ENCODE results near the gene SMKR1. TPM values are rescaled to one million over a fixed set of nuclear protein-coding genes. Genes with fewer than 3 reads are reported as not detected.

The SMKR1 gene
- polyA plus RNA-seq, 1 experiment = 0.24 TPM

- peaks cover 15% of the 10 kb centered on the region for H3K27me3 ChIP-seq (ENCODE audit: control insufficient read depth, insufficient read depth, low read length)
- DNase-seq (ENCODE audit: low read depth, low spot score) = no peak
- TF ChIP-seq CTCF (IDR thresholded peaks at IDR 0.05; ENCODE audit: low read depth, low read length) = no peak
- POLR2A ChIA-PET = no interaction called here
- CTCF ChIA-PET = no interaction called here
- no peak overlapping the region for H3K27ac ChIP-seq (ENCODE audit: low read depth, low read length)
- H3K9me3 ChIP-seq (ENCODE audit: control insufficient read depth, insufficient read depth, low read length) = no peaks in the 10 kb centered on the region
- no peak overlapping the region for H3K4me3 ChIP-seq (ENCODE audit: low read depth, low read length)
Measured at GRCh38 chr7:129513546-129513945, 11.2 kb downstream of the SMKR1 start.

GRCh38 chr7:129514683-129515082 lies 12.4 kb downstream of the SMKR1 start:
- H3K27ac ChIP-seq (ENCODE audit: low read depth, low read length) = no peak overlapping the region
- H3K4me3 ChIP-seq (ENCODE audit: low read depth, low read length) = no peak overlapping the region
- H3K27me3 ChIP-seq (ENCODE audit: control insufficient read depth, insufficient read depth, low read length) = peaks cover 18% of the 10 kb centered on the region
- DNase-seq (ENCODE audit: low read depth, low spot score) = no peak
- no peak for TF ChIP-seq CTCF (IDR thresholded peaks at IDR 0.05; ENCODE audit: low read depth, low read length)
- CTCF ChIA-PET = interaction anchor here (0.6 kb wide), 1 partner anchor 10 kb away, joined by 4 read pairs; no protein-coding TSS in a partner anchor
- H3K9me3 ChIP-seq (ENCODE audit: control insufficient read depth, insufficient read depth, low read length) = no peaks in the 10 kb centered on the region
- POLR2A ChIA-PET = no interaction called here

- CTCF ChIA-PET = no interaction called here
- H3K9me3 ChIP-seq (ENCODE audit: control insufficient read depth, insufficient read depth, low read length) = no peaks in the 10 kb centered on the region
- H3K4me3 ChIP-seq (ENCODE audit: low read depth, low read length) = no peak overlapping the region
- no peak for TF ChIP-seq CTCF (IDR thresholded peaks at IDR 0.05; ENCODE audit: low read depth, low read length)
- POLR2A ChIA-PET = no interaction called here
- no peak overlapping the region for H3K27ac ChIP-seq (ENCODE audit: low read depth, low read length)
- no peak for DNase-seq (ENCODE audit: low read depth, low spot score)
- H3K27me3 ChIP-seq (ENCODE audit: control insufficient read depth, insufficient read depth, low read length) = peaks cover 21% of the 10 kb centered on the region
Measured at GRCh38 chr7:129515381-129515780, 13.1 kb downstream of the SMKR1 start.

GRCh38 chr7:129517931-129518330 lies 15.6 kb downstream of the SMKR1 start:
- CTCF ChIA-PET = no interaction called here
- no peak for DNase-seq (ENCODE audit: low read depth, low spot score)
- POLR2A ChIA-PET = interaction anchor here (0.6 kb wide), 1 partner anchor 82 kb away, joined by 4 read pairs; no protein-coding TSS in a partner anchor
- Histone ChIP-seq H3K4me3 (ENCODE audit: low read depth, low read length) (no peak overlapping the region), H3K27me3 (ENCODE audit: control insufficient read depth, insufficient read depth, low read length) (peaks cover 12% of the 10 kb centered on the region), H3K27ac (ENCODE audit: low read depth, low read length) (no peak overlapping the region), H3K9me3 (ENCODE audit: control insufficient read depth, insufficient read depth, low read length) (no peaks in the 10 kb centered on the region)
- TF ChIP-seq CTCF (IDR thresholded peaks at IDR 0.05; ENCODE audit: low read depth, low read length) = no peak

- H3K4me3 ChIP-seq (ENCODE audit: low read depth, low read length) = no peak overlapping the region
- peaks cover 16% of the 10 kb centered on the region for H3K27me3 ChIP-seq (ENCODE audit: control insufficient read depth, insufficient read depth, low read length)
- ChIA-PET CTCF (no interaction called here), POLR2A (no interaction called here)
- TF ChIP-seq CTCF (IDR thresholded peaks at IDR 0.05; ENCODE audit: low read depth, low read length) = no peak
- no peak for DNase-seq (ENCODE audit: low read depth, low spot score)
- H3K27ac ChIP-seq (ENCODE audit: low read depth, low read length) = no peak overlapping the region
- no peaks in the 10 kb centered on the region for H3K9me3 ChIP-seq (ENCODE audit: control insufficient read depth, insufficient read depth, low read length)
Measured at GRCh38 chr7:129519464-129519863, 17.1 kb downstream of the SMKR1 start.

Data from AG04450 (cell line).